Lower leg skin (tissue), 4 donors: Measurements from ENCODE around the gene OTUD6A. TPM values are rescaled to one million over a fixed set of nuclear protein-coding genes. Genes with fewer than 3 reads are reported as not detected.

ENCODE experiments used
- DNase-seq, 2 donors: peaks; one replicate each; pipeline ENCODE4 v3.0.0-alpha.2; 2019; ENCODE audit warnings: low spot score in 2 of 2
- H3K4me3 ChIP-seq: fragments of 200-600 bp; sonication (generic); 2 replicates; pipeline ENCODE4 v1.5.1; 2017; ENCODE audit warnings: mild to moderate bottlenecking, low read depth; ENCODE audit not compliant: poor library complexity, severe bottlenecking
- CTCF ChIP-seq, 3 donors: fragments of 450-650 bp; IDR thresholded peaks; one replicate each; pipeline ENCODE4 v1.5.1; 2016; ENCODE audit warnings: antibody characterized with exemption in 3 of 3, mild to moderate bottlenecking in 3 of 3, moderate library complexity in 2 of 3
- POLR2A ChIP-seq, 2 donors: fragments of 450-650 bp; IDR thresholded peaks; one replicate each; pipeline ENCODE4 v1.6.1; 2016 to 2017; ENCODE audit warnings: antibody characterized with exemption in 2 of 2, mild to moderate bottlenecking in 1 of 2, moderate library complexity in 1 of 2
- WGBS, 2 donors: methylation state at CpG; one replicate each; pipeline ENCODE4 v1.1.5; 2018; 5-methylcytosine and 5-hydroxymethylcytosine counted together
- intact Hi-C: fragments of 100-400 bp; cut with DNase I; formaldehyde crosslinking; loops from one replicate; pipeline ENCODE4 v1.15.0; 2023; ENCODE audit warnings: low total_unique reads
- total RNA-seq, 4 donors: library from RNA; depleted of rRNA; stranded (reverse); fragments of >200 nt; gene quantifications; one replicate each; pipeline ENCODE4 v1.1.0, GENCODE V29; 2016

The OTUD6A gene
- total RNA-seq, 4 donors from 2014 or later = not detected

DNA sequence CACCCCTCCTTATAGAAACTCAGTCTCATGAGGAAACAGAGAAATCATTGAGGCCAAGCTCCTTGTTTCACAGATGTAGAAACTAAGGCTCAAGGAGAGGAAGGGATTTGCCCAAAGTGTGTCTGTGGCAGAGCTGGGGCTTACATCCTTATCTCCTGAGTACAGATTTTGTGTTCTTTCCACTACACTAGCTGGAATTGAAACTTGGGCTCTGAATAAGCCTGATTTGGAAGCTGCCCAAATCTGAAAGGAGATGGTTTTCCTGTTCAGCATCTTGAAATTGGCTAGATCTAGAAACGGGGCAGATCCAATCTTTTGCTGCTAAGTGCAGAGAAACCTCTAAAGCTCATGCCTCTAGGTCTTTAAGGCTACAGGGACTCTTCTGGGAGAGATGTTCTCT is 36.8 kb upstream of the OTUD6A start:
- intact Hi-C loops = no loop called here
- no peak overlapping the region for H3K4me3 ChIP-seq
- DNase-seq = no peak
- WGBS, 2 donors = 5 to 10% methylated on average over 1 of the region's 1 CpG
- TF ChIP-seq POLR2A (IDR thresholded peaks at IDR 0.05) (no peak), CTCF (IDR thresholded peaks at IDR 0.05) (no peak)

DNA sequence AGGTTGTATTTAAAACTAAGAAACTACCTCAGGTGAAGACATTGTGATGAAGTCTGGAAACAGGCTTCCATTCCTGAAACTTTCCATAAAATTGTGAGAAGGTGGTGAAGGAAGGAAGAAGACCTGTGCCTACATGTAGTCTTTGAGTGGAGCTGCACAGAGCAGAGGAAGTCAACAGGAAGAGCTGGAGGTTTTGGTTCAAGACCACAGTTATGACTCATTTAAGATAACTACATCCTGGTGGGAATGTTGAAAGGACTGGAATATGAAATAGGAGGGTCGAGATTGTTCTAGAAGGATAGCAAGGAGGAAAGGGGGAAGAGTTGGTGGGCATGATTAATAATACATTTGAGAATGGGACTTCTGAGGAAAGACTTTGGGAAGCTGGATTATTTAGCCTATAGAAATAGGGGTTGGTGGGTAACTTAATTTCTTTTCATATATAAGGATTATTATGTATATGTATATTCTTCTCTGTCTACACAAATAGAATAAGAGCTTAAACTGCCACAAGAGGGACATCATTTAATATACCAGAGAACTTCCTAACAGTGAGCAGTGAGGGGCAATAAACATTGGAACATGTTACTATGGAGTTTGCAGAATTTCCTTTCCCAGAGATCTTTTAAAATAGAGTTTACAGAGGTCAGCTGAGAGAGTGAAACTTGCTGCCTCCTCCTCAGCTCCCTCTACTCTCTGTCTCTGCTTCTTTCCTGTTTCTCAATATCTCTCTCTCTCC is 36.0 kb upstream of the OTUD6A start:
- WGBS, 2 donors = 56 to 61% methylated on average over 1 of the region's 1 CpG
- TF ChIP-seq POLR2A (IDR thresholded peaks at IDR 0.05) (no peak), CTCF (IDR thresholded peaks at IDR 0.05) (no peak)
- DNase-seq = no peak
- no peak overlapping the region for H3K4me3 ChIP-seq
- intact Hi-C loops = no loop called here

DNA sequence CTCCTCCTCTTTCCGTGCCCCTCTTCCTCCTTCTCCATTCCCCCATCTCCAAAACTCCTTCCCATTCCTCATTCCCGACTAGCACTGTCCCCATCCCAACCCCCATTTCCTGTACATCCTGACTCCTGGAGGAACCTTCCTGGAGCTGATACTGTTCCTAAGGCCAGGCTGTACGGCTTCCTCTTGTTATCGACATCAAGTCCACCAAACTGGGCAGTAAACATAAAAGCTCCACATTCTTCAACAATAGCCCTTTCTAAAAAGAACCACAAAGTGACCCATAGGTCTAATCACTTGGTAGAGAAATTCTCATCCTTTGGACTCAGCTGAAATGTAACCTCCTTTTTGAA is 35.4 kb upstream of the OTUD6A start:
- intact Hi-C loops = no loop called here
- H3K4me3 ChIP-seq = no peak overlapping the region
- no peak for DNase-seq
- TF ChIP-seq POLR2A (IDR thresholded peaks at IDR 0.05) = no peak
- no peak for TF ChIP-seq CTCF (IDR thresholded peaks at IDR 0.05)
- 58 to 61% methylated on average over 4 of the region's 4 CpGs for WGBS, 2 donors

DNA sequence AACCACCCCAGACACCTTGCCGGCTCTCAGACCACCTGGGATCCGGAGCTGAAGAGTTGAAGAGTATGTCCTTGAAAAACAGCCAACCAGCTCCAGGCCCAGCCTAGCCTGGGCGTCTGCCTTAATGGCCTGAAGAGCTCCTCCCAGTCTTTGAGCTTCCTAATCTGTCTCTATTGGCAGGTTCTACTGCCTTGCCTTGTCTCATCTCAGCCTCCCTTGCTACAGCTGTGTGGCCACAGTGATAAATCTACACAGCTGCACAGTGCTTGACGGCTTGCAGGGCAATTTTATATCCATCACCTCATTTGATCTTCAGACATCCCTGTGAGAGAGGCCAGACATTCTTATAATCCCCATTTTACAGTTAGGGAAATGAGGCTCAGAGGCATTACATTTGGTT is 32.4 kb upstream of the OTUD6A start:
- TF ChIP-seq CTCF (IDR thresholded peaks at IDR 0.05) = no peak
- TF ChIP-seq POLR2A (IDR thresholded peaks at IDR 0.05) = no peak
- no peak overlapping the region for H3K4me3 ChIP-seq
- 38 to 41% methylated on average over 4 of the region's 4 CpGs for WGBS, 2 donors
- DNase-seq = no peak
- intact Hi-C loops = no loop called here

DNA sequence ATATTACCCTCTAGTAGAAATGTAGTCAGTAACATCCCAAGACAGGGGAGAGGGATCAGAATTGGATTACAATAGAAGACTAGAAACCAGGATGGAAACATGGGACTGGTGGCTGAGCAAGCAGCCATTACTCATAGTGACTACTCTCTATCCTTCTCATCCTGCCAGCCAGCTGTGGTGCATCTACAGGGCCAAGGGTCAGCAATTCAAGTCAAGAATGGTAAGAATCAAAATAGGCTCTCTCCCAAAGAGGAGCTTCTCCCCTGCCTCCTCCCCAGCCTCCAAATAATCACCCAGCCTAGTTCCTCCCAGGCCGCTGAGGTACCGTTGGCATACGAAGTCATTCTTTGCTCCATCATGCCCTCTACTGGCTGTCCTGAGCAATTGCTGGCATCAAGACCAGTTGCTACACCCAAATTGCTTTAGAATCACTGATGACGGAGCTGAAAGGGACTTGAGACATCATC is 31.9 kb upstream of the OTUD6A start:
- H3K4me3 ChIP-seq = no peak overlapping the region
- TF ChIP-seq CTCF (IDR thresholded peaks at IDR 0.05) = no peak
- no peak for TF ChIP-seq POLR2A (IDR thresholded peaks at IDR 0.05)
- intact Hi-C loops = no loop called here
- DNase-seq = no peak
- 6 to 18% methylated on average over 4 of the region's 4 CpGs for WGBS, 2 donors

- WGBS, 2 donors = 27 to 53% methylated on average over 2 of the region's 2 CpGs
- H3K4me3 ChIP-seq = no peak overlapping the region
- TF ChIP-seq POLR2A (IDR thresholded peaks at IDR 0.05) (no peak), CTCF (IDR thresholded peaks at IDR 0.05) (no peak)
- DNase-seq = no peak
- intact Hi-C loops = no loop called here
Observed at GRCh38 chrX:70032792-70033191, 29.5 kb upstream of the OTUD6A start.
